Skin of body (tissue), 2 donors: ENCODE measurements around the gene DEPDC1B. TPM values are rescaled to one million over a fixed set of nuclear protein-coding genes. Genes with fewer than 3 reads are reported as not detected.
"Not testable (repeated sequence)": the region's sequence is repeated elsewhere in the genome, so short reads cannot be mapped to it uniquely, and the experiment has no call there.

Source experiments
- DNase-seq: peaks from one replicate; lab custom pipeline; 2025; lab: John Stamatoyannopoulos, UW
- total RNA-seq: library from RNA; depleted of rRNA; stranded (reverse); fragments of >200 nt; gene quantifications from one replicate; pipeline ENCODE4 v1.2.3, GENCODE V29; 2014

Gene DEPDC1B, protein sequence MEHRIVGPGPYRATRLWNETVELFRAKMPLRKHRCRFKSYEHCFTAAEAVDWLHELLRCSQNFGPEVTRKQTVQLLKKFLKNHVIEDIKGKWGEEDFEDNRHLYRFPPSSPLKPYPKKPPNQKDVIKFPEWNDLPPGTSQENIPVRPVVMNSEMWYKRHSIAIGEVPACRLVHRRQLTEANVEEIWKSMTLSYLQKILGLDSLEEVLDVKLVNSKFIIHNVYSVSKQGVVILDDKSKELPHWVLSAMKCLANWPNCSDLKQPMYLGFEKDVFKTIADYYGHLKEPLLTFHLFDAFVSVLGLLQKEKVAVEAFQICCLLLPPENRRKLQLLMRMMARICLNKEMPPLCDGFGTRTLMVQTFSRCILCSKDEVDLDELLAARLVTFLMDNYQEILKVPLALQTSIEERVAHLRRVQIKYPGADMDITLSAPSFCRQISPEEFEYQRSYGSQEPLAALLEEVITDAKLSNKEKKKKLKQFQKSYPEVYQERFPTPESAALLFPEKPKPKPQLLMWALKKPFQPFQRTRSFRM
- 6.7 TPM for total RNA-seq

- DNase-seq, result peak; percentile 91
Measured at GRCh38 chr5:60699609-60700415, at the start of gene DEPDC1B. TSS of gene DEPDC1B (minus strand) at chr5:60700166. CDS start at chr5:60700093, 73 bp downstream.

DNA sequence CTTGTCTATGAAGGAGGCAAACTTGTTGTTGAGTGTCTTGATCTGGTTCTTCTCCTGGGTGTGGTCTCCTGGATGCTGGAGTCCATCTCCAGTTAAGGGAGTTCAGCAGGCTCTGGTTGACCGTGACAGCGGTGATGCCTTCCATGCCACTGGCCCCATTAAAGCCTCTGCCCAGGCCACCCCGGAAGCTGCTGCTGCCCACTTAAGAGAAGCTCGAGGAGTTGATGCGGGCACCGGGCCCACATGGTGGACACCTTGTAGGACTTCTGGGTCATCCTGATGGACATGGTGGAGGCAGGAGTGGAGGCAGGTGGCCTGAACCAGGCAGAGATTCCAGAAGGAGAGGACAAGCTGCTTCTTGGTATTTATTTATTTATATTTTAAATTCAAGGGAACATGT lies 44.7 kb upstream of the DEPDC1B start:
- DNase-seq, result no peak

DNA sequence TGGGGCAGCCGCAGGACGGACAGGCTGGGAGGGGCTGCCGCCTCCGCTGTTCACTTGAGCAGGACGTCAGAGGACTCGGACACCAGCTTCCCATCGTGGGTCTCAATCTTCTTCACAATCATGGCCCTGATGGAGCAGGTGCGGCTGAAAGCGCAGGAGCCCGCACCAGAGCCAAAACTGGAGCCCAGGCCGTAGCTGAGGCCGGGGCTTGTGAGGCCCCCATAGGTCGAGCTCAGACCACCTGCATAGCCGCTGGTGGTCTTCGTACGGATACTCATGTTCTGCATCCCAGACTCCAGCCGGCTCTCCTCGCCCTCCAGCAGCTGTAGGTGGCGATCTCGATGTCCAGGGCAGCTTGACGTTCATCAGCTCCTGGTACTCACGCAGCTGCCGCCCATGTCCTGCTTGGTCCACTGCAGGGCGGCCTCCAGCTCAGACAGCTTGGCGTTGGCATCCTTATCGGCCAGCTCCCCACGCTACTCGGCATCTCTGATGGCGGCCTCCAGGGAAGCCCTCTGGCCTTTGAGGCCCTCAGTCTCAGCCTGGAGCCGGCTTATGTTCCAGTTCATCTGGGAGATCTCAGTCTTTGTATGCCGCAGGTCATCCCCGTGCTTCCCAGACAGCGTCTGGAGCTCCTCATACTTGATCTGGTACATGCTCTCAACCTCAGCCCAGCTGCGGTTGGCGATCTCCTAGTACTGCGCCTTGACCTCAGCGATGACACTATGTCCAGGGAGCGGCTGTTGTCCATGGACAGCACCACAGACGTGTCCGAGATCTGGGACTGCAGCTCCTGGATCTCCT lies 43.7 kb upstream of the DEPDC1B start:
- no peak for DNase-seq

DNA sequence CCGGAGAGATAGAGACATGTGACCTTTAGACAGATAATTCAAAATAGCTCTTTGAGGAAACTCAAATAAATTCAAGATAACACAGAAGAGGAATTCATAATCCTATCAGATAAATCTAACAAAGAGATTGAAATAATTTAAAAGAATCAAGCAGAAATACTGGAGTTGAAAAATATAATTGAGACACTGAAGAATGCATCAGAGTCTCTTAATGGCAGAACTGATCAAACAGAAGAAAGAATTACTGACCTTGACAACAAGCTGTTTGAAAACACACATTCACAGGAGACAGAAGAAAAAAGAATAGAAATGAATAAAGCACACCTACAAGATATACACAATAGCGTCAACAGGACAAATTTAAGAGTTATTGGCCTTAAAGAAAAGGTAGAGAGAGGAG lies 40.4 kb upstream of the DEPDC1B start:
- no peak for DNase-seq

DNA sequence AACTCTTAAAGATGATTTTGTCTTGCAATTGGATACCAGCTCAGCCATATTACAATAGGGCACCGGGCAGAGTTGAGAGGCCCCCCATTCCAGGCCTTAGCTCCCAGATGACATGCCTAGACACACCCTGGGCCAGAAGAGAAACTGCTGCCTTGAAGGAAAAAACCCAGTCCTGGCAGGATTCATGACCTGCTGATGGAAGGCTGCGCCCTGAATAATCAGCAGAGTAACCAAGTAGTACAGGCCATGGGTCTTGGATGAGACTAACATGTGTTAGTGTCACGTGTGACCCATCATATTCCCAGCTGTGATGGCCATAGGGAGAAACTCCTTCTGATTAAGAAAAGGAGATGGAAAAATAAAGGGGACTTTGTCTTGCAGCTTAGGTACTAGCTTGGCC lies 39.0 kb upstream of the DEPDC1B start:
- no peak for DNase-seq

DNA sequence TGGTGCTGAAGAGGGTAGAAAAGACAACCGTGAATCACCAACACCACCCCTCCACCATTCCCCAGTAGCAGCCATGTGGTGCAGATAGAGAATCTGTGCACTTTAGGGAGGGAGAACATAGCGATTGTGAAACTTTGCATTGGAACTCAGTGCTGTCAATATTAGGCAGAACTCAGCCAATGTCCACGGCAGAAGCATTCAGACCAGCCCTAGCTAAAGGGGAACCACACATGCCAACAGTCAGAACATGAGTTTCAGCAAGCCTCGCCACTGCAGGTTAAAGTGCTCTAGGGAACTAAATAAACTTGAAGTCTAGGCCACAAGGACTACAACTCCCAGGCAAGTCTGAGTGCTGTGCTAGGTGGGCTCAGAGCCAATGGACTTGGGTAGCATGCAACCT lies 38.5 kb upstream of the DEPDC1B start:
- no peak for DNase-seq

DNA sequence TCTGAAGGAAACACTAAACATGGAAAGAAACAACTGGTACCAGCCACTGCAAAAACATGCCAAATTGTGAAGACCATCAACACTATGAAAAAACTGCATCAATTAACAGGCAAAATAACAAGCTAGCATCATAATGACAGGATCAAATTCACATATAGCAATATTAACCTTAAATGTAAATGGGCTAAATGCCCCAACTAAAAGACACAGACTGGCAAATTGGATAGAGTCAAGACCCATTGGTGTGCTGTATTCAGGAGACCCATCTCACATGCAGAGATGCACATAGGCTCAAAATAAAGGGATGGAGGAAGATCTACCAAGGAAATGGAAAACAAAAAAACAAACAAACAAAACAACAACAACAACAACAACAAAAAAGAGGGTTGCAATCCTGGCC lies 30.9 kb upstream of the DEPDC1B start:
- not testable (repeated sequence) for DNase-seq

GRCh38 chr5:60727033-60727679 lies 27.2 kb upstream of the DEPDC1B start:
- no peak for DNase-seq

DNA sequence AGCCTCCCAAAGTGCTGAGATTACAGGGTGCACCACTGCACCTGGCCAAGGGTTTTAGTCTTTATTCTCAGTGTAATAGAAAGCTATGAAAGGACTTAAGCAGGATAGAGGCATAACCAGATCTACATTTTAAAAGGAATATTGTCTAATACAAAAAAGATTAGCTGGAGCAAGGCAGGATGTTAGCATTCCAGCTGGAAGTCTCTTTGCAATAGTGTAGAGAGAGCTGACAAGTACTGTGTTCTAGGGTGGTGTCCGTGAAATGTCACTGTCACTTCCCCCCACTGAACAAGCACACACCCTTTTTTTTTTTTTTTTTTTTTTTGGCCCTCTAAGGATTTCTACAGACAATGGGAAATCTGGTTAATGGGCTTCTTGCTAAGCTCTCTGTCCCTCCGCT lies 24.2 kb upstream of the DEPDC1B start:
- DNase-seq, result no peak

- no peak for DNase-seq
Measured at GRCh38 chr5:60722416-60722815, 22.4 kb upstream of the DEPDC1B start.

DNA sequence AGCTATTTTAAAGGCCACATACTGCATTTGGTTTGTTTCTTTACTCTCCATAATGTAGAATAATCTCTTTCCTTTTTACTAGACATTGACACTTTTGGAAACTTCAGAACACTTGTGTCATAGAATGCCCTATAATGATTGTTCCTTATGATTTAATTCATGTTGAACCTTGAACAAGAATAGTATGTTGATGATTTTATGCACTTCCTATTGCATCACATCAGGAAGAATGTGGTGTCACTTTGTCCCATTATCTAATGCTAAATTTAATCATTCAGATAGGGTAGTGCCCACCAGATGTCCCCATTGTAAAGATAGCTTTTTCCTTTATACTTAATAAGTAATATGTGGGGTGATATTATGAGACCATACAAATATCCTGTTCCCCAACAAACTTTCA lies 19.4 kb upstream of the DEPDC1B start:
- DNase-seq, result no peak

DNA sequence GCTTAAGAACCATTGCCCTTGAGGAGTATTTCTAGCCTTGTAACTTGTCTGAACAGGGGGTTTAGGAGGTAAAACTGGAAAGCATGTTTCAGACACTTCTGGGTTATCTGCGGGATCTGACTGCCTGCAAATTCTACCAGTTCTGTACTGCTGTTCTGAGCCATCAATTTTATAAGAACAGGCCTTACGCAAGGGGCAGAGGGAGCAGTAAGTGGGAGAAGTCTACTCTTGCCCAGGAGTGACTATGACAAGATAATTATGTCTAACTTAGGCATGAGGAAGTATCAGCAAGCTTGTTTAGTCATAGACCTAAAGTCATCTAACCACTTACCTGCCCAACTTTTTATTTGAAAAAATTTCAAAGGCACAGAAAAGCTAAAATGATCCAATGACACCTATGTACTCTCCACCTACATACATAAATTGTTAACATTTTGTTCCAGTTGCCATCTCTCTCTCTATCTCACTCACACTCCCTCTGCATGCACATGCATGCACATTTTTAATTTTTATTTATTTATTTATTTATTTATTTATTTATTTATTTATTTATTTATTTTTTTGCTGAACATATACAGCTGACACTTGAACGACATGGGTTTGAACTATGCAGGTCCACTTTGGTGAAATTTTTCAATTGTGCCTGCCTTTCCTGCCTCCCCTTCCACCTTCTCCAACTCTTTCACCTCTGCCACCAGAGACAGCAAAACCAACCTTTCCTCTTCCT lies 18.4 kb upstream of the DEPDC1B start:
- no peak for DNase-seq

DNA sequence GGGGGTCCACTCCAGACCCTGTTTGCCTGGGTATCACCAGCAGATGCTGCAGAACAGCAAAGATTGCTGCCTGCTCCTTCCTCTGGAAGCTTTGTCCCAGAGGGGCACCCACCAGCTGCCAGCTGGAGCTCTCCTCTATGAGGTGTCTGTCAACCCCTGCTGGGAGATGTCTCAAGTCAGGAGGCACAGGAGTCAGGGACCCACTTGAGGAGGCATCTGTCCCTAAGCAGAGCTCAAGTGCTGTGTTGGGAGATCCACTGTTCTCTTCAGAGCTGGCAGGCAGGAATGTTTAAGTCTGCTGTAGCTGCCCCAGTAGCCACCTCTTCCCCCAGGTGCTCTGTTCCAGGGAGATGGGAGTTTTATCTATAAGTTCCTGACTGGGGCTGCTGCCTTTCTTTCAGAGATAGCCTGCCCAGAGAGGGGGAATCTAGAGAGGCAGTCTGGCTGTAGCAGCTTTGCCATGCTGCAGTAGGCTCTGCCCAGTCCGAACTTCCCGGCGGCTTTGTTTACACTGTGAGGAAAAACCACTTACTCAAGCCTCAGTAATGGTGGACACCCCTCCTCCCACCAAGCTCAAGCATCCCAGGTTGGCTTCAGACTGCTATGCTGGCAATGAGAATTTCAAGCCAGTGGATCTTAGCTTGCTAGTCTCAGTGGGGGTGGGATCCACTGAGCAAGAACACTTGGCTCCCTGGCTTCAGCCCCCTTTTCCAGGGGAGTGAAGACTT lies 15.4 kb upstream of the DEPDC1B start:
- not testable (repeated sequence) for DNase-seq

GRCh38 chr5:60712950-60713349 lies 13.0 kb upstream of the DEPDC1B start:
- DNase-seq, result no peak

- not testable (repeated sequence) for DNase-seq
Measured at GRCh38 chr5:60711892-60712291, 11.9 kb upstream of the DEPDC1B start.

DNA sequence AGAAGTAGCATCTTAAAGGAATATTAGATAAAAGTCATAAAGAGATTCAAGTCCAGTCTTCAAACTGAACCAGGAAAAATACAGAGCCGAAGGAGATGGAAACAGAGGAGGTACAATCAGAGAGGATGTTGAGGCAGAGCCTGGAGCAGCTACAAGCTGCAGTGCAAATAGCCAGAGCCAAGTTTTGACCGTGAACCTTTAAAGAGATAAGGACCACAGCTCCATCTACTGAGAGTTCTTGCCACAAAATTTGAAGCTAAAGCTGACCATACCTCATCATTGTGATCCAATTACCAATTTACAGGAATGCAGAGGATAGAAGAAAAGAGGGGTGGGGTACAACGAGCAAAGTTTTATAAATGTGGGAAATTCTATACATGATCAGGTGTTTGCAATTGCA lies 10.4 kb upstream of the DEPDC1B start:
- DNase-seq, result no peak

- DNase-seq, result no peak
Measured at GRCh38 chr5:60705144-60705543, 5.2 kb upstream of the DEPDC1B start.

DNA sequence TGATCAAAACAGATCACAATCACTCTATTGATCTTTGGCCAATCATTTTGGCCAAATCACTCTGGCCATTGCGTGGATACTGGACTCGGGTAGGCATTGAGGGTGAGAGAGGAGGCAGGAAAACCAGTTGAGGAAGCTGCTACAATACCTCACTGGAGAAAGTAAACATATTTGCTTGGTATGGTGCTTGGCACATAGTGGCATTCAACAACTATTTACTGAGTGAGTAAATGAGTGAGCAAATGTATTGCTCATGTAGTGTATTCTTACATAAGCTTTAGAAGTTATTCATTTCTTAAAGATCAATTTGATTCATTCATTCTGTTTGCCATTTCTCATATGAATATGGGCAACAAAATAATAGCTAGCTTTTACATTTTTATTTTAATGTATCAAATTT lies 4.0 kb upstream of the DEPDC1B start:
- no peak for DNase-seq

- no peak for DNase-seq
Measured at GRCh38 chr5:60701321-60701968, 1.5 kb upstream of the DEPDC1B start.
